ENCODE results near the gene ADAM17.

Gene ADAM17

DNA sequence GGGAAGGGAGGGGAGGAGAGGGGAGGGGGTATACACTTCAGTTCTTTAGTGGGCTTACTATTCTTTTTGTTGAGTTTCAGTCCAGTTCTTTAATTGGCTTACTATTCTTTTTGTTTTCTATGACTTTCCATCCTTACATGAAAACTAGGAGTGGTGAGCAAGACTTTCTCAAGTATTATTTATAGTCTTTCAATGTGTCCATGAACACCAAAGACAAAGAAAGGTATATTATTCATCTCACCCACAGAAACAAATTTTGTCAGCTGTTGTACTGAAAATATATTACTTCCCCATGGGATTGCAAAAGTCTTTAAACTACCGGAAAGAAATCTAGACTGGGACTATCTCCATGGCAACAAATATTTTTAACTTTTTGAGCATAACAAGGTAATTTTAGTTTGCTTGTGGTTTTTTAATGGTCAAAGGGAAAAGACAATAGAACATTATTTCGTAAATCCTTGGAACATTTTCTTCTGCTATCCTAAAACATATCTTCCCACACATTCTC, 17.6 kb downstream of the ADAM17 start:
- Histone ChIP-seq H3K27ac (ENCODE audit: low read length) (no peak overlapping the region), H3K4me3 (ENCODE audit: low read length) (no peak overlapping the region), H3K9me3 (ENCODE audit: insufficient read depth, low read depth, low read length) (no peaks in the 10 kb centered on the region), H3K36me3 (ENCODE audit: insufficient read depth, low read depth, low read length) (peaks cover 14% of the 10 kb centered on the region), H3K27me3 (ENCODE audit: insufficient read depth, low read length) (no peaks in the 10 kb centered on the region), H3K4me1 (ENCODE audit: insufficient read depth, low read length) (no peaks in the 10 kb centered on the region), H3K9ac (ENCODE audit: low read depth, low read length) (no peak overlapping the region)

DNA sequence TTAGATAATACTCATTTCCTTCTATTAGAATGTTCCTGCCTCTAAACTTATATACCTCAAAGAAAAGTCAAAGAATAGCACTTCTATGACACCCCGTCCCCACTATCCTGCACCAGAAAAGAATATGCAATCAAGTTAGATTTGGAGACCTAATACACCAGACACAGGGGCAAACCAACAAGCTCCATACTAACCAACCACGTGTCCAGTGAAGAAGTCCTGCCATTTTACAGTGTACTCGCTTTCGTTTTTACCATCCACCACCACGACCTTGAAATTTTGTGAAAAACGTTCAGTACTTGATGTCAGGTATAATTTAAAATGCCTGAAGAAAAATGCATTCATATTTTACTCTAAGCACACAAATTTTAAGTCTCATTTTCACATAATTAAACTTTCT, 19.1 kb downstream of the ADAM17 start:
- Histone ChIP-seq H3K36me3 (ENCODE audit: insufficient read depth, low read depth, low read length) (peaks cover 14% of the 10 kb centered on the region), H3K4me3 (ENCODE audit: low read length) (no peak overlapping the region), H3K9ac (ENCODE audit: low read depth, low read length) (no peak overlapping the region), H3K4me1 (ENCODE audit: insufficient read depth, low read length) (no peaks in the 10 kb centered on the region), H3K27me3 (ENCODE audit: insufficient read depth, low read length) (no peaks in the 10 kb centered on the region), H3K27ac (ENCODE audit: low read length) (no peak overlapping the region), H3K9me3 (ENCODE audit: insufficient read depth, low read depth, low read length) (no peaks in the 10 kb centered on the region)

DNA sequence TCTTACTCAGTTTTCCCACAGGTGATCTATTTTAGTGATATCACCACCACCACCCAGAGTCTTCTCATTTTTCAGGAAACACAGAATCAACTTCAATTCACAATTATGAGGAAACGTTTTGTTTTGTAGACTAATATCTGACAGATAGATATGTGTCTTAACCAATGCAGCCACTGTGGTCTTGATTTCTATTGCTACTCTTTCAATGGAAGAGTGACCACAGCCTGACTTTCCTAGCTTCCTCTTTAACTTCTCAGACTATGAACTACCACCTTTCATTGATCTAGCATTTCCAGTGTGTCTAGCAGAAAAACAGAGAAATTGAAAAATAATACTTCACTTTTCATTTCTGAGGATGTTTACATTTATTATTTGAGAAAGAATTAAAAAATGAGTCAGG, 20.5 kb downstream of the ADAM17 start:
- Histone ChIP-seq H3K4me1 (ENCODE audit: insufficient read depth, low read length) (no peaks in the 10 kb centered on the region), H3K27ac (ENCODE audit: low read length) (no peak overlapping the region), H3K4me3 (ENCODE audit: low read length) (no peak overlapping the region)

DNA sequence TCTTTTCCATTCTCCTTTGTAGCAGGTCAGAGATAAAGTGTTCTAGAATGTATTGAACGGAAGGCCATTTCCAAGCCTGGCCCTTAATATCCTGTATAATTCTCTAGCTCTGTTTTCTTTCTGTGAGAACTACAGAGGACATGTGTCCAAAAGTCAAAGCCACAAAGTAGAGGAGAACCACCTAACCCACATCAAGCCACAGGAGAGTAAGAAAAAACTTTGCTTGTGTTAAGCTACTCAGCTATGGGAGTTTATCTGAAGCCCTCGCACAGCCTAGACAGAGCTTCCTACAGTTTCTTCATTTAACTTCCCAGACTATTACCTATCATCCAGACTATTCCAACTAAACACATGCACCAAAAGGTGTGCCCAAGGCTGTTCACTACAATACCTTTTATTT, 22.0 kb downstream of the ADAM17 start:
- Histone ChIP-seq H3K9me3 (ENCODE audit: insufficient read depth, low read depth, low read length) (no peaks in the 10 kb centered on the region), H3K4me1 (ENCODE audit: insufficient read depth, low read length) (no peaks in the 10 kb centered on the region), H3K27me3 (ENCODE audit: insufficient read depth, low read length) (no peaks in the 10 kb centered on the region), H3K36me3 (ENCODE audit: insufficient read depth, low read depth, low read length) (peaks cover 25% of the 10 kb centered on the region), H3K4me3 (ENCODE audit: low read length) (no peak overlapping the region), H3K9ac (ENCODE audit: low read depth, low read length) (no peak overlapping the region), H3K27ac (ENCODE audit: low read length) (no peak overlapping the region)

More for the DNA sequence above, 20.5 kb downstream of the ADAM17 start:
- Histone ChIP-seq H3K9ac (ENCODE audit: low read depth, low read length) (no peak overlapping the region), H3K9me3 (ENCODE audit: insufficient read depth, low read depth, low read length) (no peaks in the 10 kb centered on the region), H3K36me3 (ENCODE audit: insufficient read depth, low read depth, low read length) (peaks cover 19% of the 10 kb centered on the region), H3K27me3 (ENCODE audit: insufficient read depth, low read length) (no peaks in the 10 kb centered on the region)

DNA sequence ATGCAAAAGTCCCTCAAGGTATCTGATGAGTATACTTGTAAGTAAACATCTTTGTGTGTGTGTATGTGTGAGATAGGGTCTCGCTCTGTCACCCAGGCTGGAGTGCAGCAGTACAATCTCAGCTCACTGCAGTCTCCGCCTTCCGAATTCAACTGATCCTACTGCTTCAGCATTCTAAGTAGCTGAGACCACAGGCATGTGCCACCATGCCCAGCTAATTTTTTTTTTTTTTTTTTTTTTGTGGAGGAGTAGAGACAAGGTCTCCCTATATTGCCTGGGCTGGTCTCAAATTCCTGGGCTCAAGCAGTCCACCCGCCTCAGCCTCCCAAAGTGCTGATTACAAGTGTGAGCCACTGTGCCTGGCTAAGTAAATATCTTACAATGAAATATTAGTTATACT, 23.2 kb downstream of the ADAM17 start:
- peaks cover 37% of the 10 kb centered on the region for H3K36me3 ChIP-seq (ENCODE audit: insufficient read depth, low read depth, low read length)
- H3K4me1 ChIP-seq (ENCODE audit: insufficient read depth, low read length), result no peaks in the 10 kb centered on the region
- H3K4me3 ChIP-seq (ENCODE audit: low read length), result no peak overlapping the region
- no peaks in the 10 kb centered on the region for H3K9me3 ChIP-seq (ENCODE audit: insufficient read depth, low read depth, low read length)
- no peaks in the 10 kb centered on the region for H3K27me3 ChIP-seq (ENCODE audit: insufficient read depth, low read length)
- H3K27ac ChIP-seq (ENCODE audit: low read length), result no peak overlapping the region
- no peak overlapping the region for H3K9ac ChIP-seq (ENCODE audit: low read depth, low read length)

DNA sequence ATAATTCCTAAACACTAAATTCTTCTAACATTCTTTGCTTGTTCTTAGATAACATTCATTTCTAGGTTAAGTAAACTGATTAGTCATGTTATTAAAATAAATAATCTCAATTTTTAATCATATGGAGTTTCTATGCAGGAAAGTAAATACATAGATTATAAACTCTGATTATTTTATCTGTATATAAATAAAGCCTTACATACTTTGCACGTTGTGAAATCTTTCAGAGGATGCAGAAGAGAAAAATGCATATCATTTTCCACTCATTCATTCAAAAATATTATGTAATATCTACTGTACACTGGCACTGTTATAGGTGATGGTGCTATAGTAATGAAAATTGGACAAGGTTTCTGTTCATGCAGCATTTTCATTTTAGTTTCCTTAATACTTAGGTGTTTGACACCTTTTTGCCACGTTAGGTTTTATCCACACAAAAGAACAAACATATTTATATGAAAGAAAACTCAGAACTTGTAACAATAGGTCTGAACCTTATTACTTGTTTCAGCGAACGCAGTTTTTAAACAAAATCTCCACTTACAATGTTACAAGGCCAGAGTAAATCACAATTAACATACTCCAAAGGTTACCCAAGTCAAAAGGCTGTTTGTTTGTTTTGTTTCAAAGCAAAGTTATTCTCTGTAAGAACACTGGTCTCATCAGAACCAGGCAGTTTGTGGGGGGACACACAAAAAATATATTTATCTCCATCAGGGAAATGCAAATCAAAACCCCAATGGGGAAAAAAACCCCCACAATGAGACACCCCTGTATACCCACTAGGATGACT, 27.4 kb downstream of the ADAM17 start:
- no peaks in the 10 kb centered on the region for H3K4me1 ChIP-seq (ENCODE audit: insufficient read depth, low read length)
- peaks cover 57% of the 10 kb centered on the region for H3K36me3 ChIP-seq (ENCODE audit: insufficient read depth, low read depth, low read length)
- no peaks in the 10 kb centered on the region for H3K9me3 ChIP-seq (ENCODE audit: insufficient read depth, low read depth, low read length)
- H3K9ac ChIP-seq (ENCODE audit: low read depth, low read length), result no peak overlapping the region
- no peak overlapping the region for H3K27ac ChIP-seq (ENCODE audit: low read length)
- H3K4me3 ChIP-seq (ENCODE audit: low read length), result no peak overlapping the region
- H3K27me3 ChIP-seq (ENCODE audit: insufficient read depth, low read length), result no peaks in the 10 kb centered on the region

DNA sequence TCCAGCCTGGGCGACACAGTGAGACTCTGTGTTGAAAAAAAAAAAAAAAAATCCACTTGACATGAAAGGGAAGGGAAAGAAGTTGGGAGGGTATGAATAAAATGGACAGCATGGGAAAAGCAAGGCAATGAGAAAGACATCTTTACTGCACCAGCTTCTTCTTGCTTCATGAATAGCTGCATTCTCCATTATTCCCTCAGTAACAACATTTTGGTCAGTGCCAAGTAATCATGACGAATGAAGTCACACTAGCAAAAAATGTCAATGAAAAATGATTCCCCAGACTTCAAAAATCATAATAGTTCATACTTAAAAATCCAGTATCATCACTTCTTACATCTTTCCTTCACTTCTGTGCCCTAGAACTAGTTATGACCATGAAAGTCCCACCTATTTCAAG, 30.4 kb downstream of the ADAM17 start:
- Histone ChIP-seq H3K9ac (ENCODE audit: low read depth, low read length) (no peak overlapping the region), H3K27ac (ENCODE audit: low read length) (no peak overlapping the region), H3K36me3 (ENCODE audit: insufficient read depth, low read depth, low read length) (peaks cover 66% of the 10 kb centered on the region), H3K4me1 (ENCODE audit: insufficient read depth, low read length) (no peaks in the 10 kb centered on the region), H3K4me3 (ENCODE audit: low read length) (no peak overlapping the region), H3K27me3 (ENCODE audit: insufficient read depth, low read length) (no peaks in the 10 kb centered on the region), H3K9me3 (ENCODE audit: insufficient read depth, low read depth, low read length) (no peaks in the 10 kb centered on the region)

DNA sequence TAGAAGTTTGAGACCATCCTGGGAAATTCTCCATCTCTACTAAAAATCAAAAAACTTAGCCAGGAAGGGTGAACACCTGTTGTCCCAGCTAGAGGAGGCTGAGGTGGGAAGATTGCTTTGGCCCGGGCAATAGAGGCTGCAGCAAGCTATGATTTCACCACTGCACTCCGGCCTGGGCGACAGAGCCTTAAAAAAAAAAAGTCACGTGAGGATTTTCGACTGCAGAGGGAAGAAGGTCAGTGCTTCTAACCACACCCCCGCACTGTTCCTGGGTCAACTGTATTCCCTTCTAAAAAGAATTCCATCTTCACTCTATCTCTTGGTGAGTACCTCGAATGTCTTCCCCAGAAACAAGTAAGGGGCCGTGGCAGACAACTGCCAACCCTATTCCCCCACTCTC, 31.3 kb downstream of the ADAM17 start:
- H3K9me3 ChIP-seq (ENCODE audit: insufficient read depth, low read depth, low read length), result no peaks in the 10 kb centered on the region
- H3K4me1 ChIP-seq (ENCODE audit: insufficient read depth, low read length), result no peaks in the 10 kb centered on the region
- peaks cover 72% of the 10 kb centered on the region for H3K36me3 ChIP-seq (ENCODE audit: insufficient read depth, low read depth, low read length)
- H3K4me3 ChIP-seq (ENCODE audit: low read length), result no peak overlapping the region
- H3K27me3 ChIP-seq (ENCODE audit: insufficient read depth, low read length), result no peaks in the 10 kb centered on the region
- no peak overlapping the region for H3K27ac ChIP-seq (ENCODE audit: low read length)
- H3K9ac ChIP-seq (ENCODE audit: low read depth, low read length), result no peak overlapping the region

DNA sequence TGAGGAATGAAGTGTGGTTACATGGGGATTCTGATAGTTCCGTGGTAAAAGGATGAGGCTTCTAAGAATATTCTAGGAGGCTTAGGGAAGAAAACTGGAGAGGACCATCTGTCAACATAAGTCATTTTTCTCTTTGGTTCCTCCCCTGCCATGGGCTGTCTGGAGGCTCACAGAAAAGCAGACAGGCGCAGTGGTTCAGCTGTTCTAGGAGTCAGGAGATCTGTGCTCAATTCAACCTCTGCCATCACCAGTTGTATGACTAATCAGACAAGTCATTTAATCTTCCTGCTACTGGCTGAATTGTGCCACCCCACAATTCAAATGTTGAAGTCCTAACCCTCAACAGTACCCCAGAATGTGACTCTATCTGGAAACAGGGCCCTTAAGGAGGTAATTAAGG, 36.4 kb downstream of the ADAM17 start:
- no peak overlapping the region for H3K9ac ChIP-seq (ENCODE audit: low read depth, low read length)
- no peaks in the 10 kb centered on the region for H3K9me3 ChIP-seq (ENCODE audit: insufficient read depth, low read depth, low read length)
- H3K27me3 ChIP-seq (ENCODE audit: insufficient read depth, low read length), result no peaks in the 10 kb centered on the region
- H3K36me3 ChIP-seq (ENCODE audit: insufficient read depth, low read depth, low read length), result peaks cover 54% of the 10 kb centered on the region
- no peak overlapping the region for H3K4me3 ChIP-seq (ENCODE audit: low read length)
- H3K4me1 ChIP-seq (ENCODE audit: insufficient read depth, low read length), result no peaks in the 10 kb centered on the region
- no peak overlapping the region for H3K27ac ChIP-seq (ENCODE audit: low read length)

DNA sequence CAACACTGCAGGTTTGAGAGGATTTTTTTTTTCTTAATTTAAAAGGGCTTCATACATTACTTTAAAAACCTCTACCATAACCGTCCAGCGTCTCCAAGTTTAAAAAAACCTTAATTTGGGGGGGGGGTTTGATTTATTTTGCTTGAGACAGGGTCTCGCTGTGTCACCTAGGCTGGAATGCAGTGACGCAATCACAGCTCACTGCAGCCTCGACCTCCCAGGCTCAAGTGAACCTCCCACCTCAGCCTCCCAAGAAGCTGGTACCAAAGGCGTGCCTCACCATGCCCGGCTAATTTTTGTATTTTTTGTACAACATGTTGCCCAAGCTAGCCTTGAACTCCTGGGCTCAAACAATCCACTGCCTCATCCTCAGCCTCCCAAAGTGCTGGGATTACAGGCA, 36.9 kb downstream of the ADAM17 start:
- H3K9ac ChIP-seq (ENCODE audit: low read depth, low read length), result no peak overlapping the region
- H3K4me1 ChIP-seq (ENCODE audit: insufficient read depth, low read length), result no peaks in the 10 kb centered on the region
- H3K27ac ChIP-seq (ENCODE audit: low read length), result no peak overlapping the region
- no peak overlapping the region for H3K4me3 ChIP-seq (ENCODE audit: low read length)
- no peaks in the 10 kb centered on the region for H3K27me3 ChIP-seq (ENCODE audit: insufficient read depth, low read length)
- no peaks in the 10 kb centered on the region for H3K9me3 ChIP-seq (ENCODE audit: insufficient read depth, low read depth, low read length)
- peaks cover 50% of the 10 kb centered on the region for H3K36me3 ChIP-seq (ENCODE audit: insufficient read depth, low read depth, low read length)

DNA sequence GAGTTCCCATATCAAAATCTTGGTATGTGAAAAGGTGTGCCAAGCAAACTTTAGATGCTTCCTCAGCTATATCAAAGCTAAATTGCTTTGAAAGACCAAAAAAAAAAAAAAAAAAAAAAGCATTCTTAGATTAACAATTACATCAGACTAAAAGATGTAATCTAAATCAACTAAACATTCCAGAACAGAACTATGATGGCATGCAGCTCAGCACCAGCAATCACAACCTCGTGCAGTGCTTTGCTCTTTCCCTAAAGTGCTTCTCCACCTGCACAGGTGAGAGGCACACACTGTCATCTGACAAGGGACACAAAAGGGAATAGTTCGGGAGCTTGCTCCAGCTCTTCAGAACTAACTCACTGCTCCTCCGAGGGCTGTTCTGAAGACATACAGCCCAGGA, 37.5 kb downstream of the ADAM17 start:
- no peak overlapping the region for H3K9ac ChIP-seq (ENCODE audit: low read depth, low read length)
- no peaks in the 10 kb centered on the region for H3K27me3 ChIP-seq (ENCODE audit: insufficient read depth, low read length)
- H3K27ac ChIP-seq (ENCODE audit: low read length), result no peak overlapping the region
- H3K36me3 ChIP-seq (ENCODE audit: insufficient read depth, low read depth, low read length), result peaks cover 52% of the 10 kb centered on the region
- no peak overlapping the region for H3K4me3 ChIP-seq (ENCODE audit: low read length)
- H3K4me1 ChIP-seq (ENCODE audit: insufficient read depth, low read length), result no peaks in the 10 kb centered on the region
- no peaks in the 10 kb centered on the region for H3K9me3 ChIP-seq (ENCODE audit: insufficient read depth, low read depth, low read length)

DNA sequence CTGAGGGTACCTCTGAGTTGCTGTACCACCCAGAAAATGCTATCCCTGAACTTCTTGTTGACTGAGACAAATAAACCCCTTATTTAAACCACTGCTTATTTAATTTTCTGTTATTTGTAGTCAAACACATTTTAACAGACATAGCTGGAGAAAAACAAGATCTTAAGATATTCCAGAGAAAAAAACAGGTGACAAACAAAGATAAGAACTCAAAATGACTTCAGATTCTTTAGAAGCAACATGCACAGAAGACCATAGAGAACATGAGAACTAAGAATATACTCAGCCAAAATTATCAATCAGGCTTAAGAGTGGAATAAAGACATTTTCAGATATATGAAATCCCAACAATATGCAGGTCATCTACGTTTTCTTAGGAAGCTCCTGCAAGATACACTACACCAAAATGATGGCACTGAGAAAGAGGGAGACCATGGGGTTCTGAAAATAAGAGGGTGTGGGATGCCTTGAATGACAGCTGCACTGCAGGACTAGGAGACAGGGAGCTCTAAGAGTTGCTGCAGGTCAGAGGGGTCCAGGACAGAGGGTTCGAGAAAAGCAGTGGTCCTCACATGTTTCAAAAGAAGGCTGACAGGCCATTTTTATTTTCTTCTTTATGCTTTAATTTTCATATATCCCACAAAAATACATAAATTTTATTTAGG, 38.4 kb downstream of the ADAM17 start:
- no peaks in the 10 kb centered on the region for H3K4me1 ChIP-seq (ENCODE audit: insufficient read depth, low read length)
- H3K27ac ChIP-seq (ENCODE audit: low read length), result no peak overlapping the region
- H3K27me3 ChIP-seq (ENCODE audit: insufficient read depth, low read length), result no peaks in the 10 kb centered on the region
- H3K9me3 ChIP-seq (ENCODE audit: insufficient read depth, low read depth, low read length), result no peaks in the 10 kb centered on the region
- peaks cover 57% of the 10 kb centered on the region for H3K36me3 ChIP-seq (ENCODE audit: insufficient read depth, low read depth, low read length)
- no peak overlapping the region for H3K9ac ChIP-seq (ENCODE audit: low read depth, low read length)
- no peak overlapping the region for H3K4me3 ChIP-seq (ENCODE audit: low read length)

Data from iPS-20b (cell line).